ENCODE data around the gene WNT7B.

The WNT7B gene

DNA sequence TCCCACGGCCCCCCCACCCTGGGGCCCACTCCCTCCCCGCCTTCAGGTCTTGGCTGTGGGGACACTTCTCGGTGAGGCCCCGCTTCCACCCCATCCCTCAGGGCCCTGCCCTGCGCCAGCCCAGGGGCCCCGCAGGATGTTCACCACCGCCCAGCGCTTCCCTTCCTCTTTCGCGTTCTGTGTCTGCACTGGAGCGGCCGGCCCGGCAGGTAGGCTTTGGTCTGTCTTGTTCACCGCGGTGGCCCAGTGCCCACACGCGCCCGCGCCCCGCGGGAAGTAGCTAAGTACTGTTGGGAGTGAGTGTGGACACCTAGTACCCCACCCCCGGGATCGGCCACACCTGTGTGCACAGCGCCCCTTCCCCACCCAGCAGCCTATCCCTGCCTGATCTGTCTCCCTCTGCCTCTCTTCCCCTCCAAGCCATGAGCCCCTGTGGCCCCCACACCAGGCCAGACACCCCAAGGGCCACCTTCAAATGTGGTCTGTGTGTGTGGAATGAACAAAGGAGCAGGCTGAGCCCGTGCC is 85.4 kb downstream of the WNT7B start:
- no peak for DNase-seq

DNA sequence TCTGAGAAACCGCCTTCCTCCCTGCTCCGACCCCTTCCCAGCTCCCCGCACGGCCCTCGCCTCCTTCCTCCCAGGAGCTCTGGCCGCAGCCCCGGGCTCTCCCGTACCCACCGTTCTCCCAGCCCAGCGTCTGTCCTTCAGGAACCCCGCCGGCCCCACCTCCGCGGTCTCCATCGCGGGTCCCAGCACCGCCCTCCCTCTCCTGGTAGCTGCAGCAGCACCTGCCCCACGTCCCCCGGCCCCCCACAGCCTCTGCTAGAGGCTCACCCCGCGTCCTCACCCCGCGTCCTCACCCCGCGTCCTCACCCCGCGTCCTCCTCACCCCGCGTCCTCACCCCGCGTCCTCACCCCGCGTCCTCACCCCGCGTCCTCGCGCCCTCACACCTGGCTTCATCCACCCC is 85.9 kb downstream of the WNT7B start:
- no peak for DNase-seq

DNA sequence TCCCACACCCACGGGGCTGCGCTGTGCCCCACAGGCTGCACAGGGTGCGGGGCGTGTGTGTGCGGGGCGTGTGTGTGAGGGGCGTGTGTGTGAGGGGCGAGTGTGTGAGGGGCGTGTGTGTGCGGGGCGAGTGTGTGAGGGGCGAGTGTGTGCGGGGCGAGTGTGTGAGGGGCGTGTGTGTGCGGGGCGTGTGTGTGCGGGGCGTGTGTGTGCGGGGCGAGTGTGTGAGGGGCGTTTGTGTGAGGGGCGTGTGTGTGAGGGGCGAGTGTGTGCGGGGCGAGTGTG is 86.7 kb downstream of the WNT7B start:
- DNase-seq = no peak

DNA sequence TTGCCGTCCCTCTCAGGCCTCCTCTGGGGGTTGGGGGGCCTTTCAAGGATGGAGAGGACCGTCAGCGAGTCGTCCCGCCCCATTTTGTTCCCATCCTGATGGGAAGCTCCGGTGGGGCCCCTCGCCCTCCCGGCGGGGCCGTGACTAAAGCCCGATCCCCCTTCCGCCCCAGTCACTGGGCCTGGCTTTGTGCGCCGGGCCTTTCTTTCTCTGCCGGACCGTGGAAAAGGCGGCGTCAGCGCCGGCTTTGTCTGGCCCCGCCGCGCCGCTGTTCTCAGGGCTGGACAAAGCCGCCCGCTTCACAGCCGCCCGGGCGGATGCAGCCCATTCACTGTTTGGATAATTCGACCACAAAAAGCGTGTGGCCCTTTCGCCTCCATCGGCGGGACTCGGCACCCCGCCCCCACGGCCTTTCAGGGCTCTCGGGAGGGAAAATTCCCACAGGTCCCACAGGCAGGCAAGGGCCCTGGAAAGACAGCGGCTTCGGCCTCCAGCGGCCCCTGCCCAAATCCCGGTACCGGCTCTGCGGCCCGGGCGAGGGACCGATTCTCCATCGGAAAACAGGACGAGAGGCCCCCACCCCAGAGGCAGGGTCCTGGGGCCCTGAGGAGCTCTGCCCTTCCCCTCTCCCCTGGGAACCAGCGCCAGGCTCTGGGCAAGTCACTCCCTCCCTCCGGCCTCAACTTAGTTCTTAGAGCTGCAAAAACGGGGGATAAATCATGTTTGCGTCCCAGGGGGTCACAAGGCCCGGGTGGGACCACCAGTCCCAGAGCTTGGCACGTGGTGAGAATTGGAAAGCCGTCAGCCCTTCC is 87.2 kb downstream of the WNT7B start:
- peak in 21 of 56 donors; percentile 9 to 77 (median 35) for DNase-seq

DNA sequence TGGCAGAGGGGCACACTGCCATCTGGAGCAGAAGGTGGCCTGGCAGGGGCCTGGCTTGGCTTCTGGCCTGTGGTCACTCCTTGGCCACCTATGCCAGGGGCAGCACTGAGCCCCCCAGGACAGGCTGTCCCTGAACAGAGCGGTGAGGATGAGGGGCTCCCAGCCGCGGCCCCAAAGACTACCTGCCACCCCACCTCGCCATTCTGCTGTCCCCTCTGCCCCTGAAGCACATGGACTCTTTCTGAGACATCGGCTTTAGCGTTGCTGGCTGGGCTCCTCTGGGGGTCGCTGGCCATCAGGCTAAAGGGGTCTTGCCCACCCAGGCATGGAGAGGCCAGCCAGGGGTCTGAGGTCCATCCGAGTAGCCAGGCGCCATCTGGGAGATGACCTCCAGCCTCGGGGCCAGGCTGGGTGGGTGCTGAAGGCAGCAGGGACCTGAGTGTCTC is 87.8 kb downstream of the WNT7B start:
- DNase-seq = no peak

DNA sequence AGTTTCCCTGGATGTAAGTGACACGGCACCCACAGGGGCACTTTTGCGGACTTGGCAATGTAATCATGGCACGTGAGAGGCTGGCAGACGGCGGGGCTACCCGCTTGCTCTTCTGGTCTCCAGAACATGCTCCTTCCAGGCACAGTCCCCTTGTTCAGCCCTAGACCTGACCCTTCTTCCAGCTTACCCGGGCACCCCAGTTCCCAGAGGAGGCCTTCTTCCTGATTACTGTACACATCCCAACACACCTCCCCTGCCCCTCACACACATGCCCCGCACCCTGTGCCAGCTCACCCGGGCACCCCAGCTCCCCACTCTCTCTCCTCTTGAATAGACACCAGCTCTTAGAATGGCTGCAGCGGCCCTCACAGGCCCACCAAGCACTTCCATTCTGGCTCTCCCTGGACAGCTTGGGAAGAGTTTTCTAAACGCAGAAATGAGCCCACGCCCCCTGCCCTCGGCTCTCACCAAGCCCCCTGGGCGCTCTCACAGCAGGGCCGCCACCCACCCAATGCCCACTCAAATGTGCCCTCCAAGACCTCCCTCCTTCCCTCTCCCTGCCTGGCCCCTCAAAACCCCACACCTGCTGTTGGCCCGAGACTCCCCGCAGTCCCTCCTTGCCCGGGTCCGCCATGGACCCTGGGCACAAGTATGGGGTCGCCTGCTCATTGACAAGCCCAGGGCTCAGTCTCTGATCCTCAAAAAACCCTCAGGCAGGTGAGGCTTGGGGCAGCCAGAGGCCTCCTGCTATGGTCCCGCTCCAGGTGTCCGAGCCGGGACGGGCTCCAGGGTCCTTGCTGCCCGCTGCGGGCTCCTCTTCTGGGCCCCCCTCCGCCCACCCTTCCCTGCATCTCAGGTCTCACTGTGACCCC is 88.5 kb downstream of the WNT7B start:
- DNase-seq = no peak

DNA sequence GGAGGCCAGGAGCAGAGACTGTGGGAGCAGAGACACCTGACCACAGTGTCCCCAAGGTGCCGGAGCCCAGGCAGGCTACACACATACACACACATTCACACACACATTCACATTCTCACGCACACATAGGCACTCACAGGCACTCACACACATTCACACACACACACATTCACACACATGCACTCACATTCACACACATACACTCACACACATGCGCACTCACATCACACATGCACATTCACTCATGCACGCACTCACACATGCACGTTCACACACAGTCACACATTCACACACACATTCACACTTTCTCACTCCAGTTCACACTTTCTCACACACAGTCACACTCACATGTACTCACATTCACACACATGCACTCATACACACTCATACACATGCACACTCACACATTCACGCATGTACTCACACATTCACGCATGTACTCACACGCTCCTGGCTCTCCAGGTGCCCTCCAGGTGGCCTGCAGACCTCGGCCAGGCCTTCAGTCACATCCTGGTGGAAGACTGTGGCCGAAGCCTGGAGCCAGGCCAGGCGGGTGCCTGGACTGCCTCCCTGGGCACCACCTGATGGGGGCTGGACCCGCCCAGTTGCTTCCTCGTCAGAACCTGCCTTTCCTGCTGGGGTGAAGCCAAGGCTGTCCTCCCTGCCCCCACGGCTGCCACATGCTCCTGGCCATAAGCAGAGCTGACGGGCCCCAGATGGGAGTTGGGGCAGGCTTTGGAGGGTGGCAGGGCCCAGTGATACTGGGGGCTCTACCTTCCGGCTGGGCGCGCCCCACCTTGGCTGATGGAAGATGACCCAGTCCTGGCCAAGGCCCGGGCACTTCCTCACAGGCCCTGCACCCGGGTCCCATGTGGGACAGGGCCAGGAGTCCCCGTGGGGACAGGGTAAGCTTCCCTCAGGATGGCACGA is 89.5 kb downstream of the WNT7B start:
- no peak for DNase-seq

DNA sequence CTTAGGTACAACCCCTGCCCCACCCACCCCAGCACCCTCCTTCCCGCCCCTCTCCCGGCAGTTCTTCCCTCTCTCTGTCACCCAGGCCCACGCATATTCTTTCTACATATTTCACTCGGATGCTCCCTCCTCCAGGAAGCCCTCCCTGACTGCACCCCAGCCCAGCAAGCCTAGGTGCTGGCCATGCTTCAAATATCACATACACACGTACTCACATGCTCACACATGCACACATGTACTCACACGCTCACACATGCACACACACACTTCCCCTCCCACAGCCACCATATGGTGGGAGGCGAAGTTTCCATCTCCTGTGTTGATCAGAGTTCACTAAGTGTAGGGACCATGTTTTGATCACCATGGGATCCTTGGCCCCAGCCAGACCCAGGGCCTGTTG is 90.4 kb downstream of the WNT7B start:
- DNase-seq = no peak

DNA sequence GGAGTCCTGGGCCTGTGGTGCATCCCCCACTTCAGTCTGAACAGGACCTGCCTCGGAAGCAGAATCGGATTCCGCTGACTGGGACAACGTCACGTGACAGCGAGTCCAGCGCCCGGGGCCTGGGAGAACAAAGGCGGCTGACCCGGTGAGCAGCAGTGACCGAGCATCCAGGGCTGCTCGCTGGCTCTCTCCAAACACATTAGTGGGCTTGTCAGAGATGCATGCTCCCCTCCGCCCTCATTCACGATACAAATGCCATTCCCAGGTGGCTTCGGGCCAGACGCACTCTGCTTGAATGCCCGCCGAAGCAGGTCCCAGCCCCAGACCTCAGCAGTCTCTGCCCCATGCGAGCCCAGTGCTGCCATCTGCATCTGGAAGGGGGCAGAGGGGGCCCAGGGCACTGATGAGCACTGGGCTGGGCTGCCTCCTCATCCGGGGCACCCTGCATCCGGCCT is 91.0 kb downstream of the WNT7B start:
- DNase-seq = peak in 24 of 56 donors; percentile 12 to 75 (median 47)

DNA sequence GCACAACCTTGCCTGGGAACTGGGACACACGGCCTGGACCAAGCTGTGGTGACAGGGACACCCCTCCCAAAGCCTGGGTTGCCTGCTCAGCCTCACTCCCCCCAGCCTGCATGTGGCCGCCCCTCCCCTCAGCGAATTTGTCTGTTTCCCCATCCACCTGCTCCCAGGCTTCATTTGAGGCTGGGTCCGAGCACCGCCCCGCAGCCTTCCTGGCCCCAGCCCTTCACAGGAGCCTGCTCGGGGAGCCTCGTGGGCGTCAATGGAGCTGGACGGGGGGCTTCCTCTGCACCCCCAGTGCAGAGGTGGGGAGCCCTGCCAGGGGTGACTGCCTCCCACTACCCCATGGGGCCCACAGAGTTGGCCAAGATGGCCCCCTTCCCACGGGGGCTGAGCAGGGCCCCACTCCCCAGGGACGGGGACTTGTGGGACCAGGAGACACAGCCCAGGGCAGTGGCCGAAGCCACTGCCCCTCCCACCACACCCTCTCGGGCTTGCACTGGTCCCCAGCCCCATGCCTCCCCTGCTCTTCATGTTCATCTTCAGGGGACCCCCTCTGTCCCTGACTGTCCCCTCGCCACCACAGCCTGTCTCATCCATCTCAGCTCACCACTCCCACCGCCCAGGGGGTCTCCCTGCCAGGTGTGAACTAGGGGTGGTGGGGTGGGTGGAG is 91.7 kb downstream of the WNT7B start:
- no peak for DNase-seq

DNA sequence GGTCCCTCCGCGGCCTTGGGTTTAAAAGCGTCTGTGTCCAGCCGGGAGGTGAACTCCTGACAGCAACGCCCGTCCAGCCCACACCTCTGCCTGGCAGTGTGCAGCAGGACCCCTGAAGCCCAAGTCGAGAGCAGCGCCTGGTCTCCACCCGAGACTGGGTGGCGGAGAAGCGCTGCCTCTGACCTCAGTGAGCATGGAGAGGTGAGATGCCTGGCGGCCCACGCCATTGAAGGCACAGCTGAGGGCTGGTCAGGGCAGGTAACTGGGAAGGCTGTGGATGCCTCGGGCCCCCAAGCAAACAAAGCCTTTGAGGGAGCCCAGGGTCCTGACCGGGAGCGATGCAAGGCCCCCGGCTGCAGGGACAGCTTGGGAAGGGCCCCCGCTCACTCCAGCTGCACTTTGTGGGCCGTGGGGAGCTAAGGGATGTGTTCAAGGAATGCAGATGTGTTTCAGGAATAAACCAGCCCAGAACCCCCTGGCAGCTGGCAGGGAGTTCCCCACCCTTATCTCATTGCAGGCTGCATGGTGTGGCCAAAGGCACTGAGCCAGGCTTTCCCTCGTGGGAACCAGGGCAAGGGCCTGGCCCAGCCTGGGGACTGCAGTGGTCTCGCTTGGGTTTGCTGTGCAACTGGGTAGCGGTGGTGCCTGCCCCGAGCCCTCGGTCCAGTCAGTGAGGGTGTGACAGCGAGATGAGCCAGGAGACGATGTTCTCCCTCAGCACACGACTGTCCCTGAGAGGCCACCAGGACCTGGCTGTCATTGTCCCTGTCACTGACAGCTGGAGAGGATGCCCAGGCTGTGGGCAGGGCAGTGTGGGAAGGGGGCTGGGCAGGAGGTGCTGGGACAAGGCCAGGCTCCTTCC is 92.5 kb downstream of the WNT7B start:
- no peak for DNase-seq

DNA sequence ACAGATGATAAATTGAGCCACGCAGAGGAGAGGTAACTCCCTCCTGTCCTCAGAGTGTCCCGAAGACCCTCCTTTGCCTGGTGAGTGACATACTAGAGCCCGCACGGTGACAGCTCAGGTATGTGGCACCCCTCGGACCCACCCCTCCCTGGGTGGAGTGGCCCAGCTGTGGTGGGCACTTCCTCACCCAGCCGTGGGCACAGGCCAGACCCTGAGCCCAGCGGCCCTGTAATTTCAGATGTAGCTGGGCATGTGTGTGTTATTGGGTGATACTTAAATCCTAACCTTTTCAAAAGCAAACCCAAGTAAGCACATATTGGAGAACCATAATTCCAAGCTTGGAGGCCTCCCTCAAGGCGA is 93.2 kb downstream of the WNT7B start:
- DNase-seq = no peak

DNA sequence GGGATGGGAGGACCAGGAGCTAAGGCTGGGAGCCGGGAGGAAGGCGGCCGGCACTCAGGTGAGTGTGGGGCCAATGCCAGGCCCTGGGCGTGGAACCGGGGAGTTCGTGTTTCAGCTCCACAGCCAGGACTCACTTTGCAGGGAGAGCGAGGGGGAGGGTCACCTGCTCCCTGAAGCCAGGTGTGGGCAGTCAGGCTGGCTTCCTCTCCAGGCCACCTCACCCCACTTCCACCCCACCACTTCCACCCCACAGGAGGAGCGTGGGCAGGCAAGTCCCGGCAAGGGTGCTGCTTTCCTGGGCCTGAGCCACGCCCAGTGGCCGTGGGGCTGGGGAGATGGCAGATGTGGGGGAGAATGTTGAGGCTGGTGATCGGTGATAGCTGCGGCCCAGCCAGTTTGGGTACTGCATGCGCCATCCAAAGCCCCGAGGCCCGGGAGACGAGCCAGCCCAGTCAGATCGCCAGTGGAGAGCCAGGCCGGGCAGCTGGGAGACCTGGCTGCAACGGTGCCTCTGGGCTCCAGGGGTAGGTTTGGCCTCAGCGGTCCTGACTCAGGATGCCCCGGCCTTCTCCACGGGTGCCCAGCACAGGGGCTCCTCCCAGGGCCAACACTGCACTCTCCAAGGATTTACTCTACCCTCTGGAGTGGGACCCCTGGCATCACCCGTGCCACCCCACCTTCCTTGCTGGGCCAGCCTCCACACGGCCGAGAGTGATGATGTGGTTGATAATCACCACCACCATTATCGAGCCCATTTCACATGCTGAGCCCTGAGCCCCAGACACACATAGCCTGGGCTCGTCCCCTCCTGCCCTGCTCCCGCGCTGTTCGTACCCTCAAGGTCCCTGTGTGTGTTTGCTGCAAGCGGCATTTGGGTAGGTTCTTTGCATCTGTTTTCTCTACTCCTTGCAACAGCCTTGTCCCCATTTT is 93.8 kb downstream of the WNT7B start:
- peak in 13 of 56 donors; percentile 16 to 74 (median 30) for DNase-seq

DNA sequence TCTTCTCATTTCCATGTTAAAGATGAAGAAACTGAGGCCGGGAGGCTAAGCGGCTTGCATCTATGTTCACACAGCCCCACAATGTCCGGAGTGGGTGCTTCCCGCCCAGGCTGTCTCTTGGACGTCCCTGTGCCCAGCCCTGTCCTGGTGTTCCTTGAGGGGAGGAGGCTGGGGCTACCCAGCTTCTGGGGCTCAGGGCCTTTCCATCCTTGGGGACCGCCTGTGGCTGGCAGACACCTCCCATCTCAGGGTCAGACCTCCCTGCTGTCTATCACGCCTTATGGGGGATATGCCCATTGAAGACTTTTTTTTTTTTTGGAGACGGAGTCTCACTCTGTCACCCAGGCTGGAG is 95.5 kb downstream of the WNT7B start:
- DNase-seq = no peak

DNA sequence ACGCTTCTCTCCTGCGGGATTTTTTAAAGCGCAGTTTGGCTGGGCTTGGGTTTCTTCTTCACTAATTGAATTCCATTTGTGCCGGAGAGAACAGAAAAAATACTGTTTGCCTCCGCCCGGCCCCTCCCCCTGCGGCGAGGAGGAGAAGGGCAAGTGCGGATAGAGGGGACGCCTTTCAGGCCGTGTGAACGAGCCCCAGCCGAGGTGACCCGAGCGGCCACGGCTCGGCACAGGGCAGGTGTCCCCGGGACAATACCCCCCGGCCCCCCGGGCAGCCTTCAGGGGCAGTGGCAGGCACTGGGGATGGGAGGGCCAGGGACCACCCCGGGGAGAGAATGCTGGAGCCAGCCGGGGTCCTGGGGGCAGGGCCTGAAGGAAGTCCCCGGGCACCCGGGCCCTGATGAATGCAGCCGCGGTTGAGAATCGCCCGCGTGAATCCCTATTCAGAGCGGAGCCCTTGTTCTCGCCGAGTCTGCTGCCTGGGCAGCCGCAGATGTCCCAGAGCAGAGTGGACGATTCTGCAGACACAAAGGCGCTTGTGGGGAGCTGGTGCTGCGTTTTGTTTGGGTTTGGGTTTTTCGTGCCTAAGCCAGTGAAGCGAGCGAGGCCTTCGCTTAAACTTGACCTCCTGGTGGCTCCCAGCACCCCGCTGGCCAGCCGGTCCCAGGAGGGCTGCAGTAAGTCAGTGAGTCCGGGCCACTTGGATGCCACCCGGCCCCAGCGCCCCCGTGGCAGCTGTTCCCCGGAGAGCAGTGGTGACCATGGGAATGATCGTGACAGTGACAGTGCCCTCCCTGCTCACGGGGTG is 96.0 kb downstream of the WNT7B start:
- peak in 17 of 56 donors; percentile 23 to 60 (median 41) for DNase-seq

DNA sequence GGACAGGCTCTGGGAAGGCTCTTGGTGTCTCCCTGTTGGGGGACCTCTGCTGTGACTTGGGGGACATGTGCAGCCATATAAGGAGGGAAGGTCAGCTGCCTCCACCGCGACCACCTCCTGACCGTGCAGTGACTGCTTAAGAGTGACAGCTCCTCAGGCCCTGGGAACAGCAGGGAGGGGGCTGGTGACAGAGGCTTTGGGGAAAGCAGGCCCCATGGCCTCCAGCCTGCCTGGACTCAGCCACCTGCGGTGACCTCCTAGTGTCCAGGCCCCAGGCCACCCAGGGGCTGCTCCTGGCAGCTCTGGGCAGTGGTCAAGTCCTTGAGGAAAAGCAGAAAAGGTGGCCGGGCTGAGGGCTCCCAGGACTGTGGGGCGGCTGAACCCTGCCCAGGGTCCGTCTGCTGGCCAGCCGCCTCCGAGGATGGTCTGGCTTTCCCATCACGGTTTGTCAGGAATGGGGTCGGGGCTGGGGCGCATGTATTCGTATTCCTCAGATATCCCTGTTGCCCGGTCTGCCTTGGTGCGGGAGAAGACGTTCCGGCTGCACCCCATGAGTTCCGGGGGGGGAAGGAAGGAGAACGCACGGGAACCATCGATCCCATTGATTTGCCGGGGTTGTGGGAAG is 96.8 kb downstream of the WNT7B start:
- no peak for DNase-seq

DNA sequence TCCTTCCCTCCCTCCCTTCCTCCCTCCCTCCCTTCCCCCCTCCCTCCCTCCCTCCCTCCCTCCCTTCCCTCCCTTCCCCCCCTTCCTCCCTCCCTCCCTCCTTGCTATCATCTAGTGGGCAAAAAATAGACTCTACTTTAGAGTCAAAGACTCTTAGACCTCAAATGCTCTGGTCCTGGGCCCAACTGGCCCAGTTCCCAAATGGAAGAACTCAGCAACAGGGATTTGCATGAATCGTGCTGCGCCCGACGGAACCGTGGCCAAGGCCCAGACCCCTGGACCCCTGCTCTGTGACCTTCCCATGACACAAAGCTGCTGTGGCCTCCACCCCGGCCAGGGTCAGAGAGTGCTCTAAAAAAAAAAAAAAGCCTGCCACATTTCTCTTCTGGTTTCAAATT is 97.4 kb downstream of the WNT7B start:
- peak in 1 of 56 donors; percentile 37 for DNase-seq
